Neural progenitor cell (in vitro differentiated cells): ENCODE data around the gene SAXO2. TPM values are rescaled to one million over a fixed set of nuclear protein-coding genes. Genes with fewer than 3 reads are reported as not detected.

ENCODE experiments used
- DNase-seq: peaks from one replicate; pipeline ENCODE4 v3.0.0-alpha.2; 2016; ENCODE audit warnings: low spot score
- H2AFZ ChIP-seq: fragments of 200-600 bp; sonication (generic); replicated peaks from 2 replicates; pipeline ENCODE4 v1.6.1; 2016; ENCODE audit warnings: antibody characterized with exemption
- H3F3A ChIP-seq: fragments of 200-600 bp; sonication (generic); 2 replicates; pipeline ENCODE4 v1.6.1; 2016; ENCODE audit warnings: antibody characterized with exemption, low read depth
- H3K27ac ChIP-seq: fragments of 200-600 bp; sonication (generic); 2 replicates; pipeline ENCODE4 v1.5.1; 2016; ENCODE audit warnings: mild to moderate bottlenecking
- H3K27me3 ChIP-seq: fragments of 200-600 bp; sonication (generic); 2 replicates; pipeline ENCODE4 v1.6.1; 2016; ENCODE audit warnings: mild to moderate bottlenecking, moderate library complexity
- H3K36me3 ChIP-seq: fragments of 200-600 bp; sonication (generic); 2 replicates; pipeline ENCODE4 v1.5.1; 2016
- H3K4me1 ChIP-seq: fragments of 200-600 bp; sonication (generic); 2 replicates; pipeline ENCODE4 v1.6.1; 2016; ENCODE audit warnings: mixed run types
- H3K4me2 ChIP-seq: fragments of 200-600 bp; sonication (generic); 2 replicates; pipeline ENCODE4 v1.6.1; 2016
- H3K4me3 ChIP-seq: fragments of 200-600 bp; sonication (generic); 2 replicates; pipeline ENCODE4 v1.5.1; 2016
- H3K79me2 ChIP-seq: fragments of 200-600 bp; sonication (generic); 2 replicates; pipeline ENCODE4 v1.6.1; 2016; ENCODE audit warnings: low read depth
- H3K9ac ChIP-seq: fragments of 200-600 bp; sonication (generic); 2 replicates; pipeline ENCODE4 v1.6.1; 2016
- H3K9me3 ChIP-seq: fragments of 200-600 bp; sonication (generic); 2 replicates; pipeline ENCODE4 v1.5.1; 2016; ENCODE audit warnings: low read depth
- H4K20me1 ChIP-seq: fragments of 200-600 bp; sonication (generic); 2 replicates; pipeline ENCODE4 v1.6.1; 2016; ENCODE audit warnings: low read depth
- H3K27ac Mint-ChIP-seq: 3 replicates; pipeline ENCODE4 v1.8.0; 2021; ENCODE audit warnings: mixed read lengths
- H3K27me3 Mint-ChIP-seq: 2 replicates; pipeline ENCODE4 v1.8.0; 2022; ENCODE audit warnings: low read depth, mild to moderate bottlenecking, inconsistent platforms, moderate library complexity, mixed read lengths; ENCODE audit not compliant: insufficient read depth
- H3K36me3 Mint-ChIP-seq: 3 replicates; pipeline ENCODE4 v1.8.0; 2021; ENCODE audit warnings: mixed read lengths
- H3K4me1 Mint-ChIP-seq: 3 replicates; pipeline ENCODE4 v1.8.0; 2021; ENCODE audit warnings: mixed read lengths
- H3K4me3 Mint-ChIP-seq: 3 replicates; pipeline ENCODE4 v1.8.0; 2021; ENCODE audit warnings: mild to moderate bottlenecking, moderate library complexity, mixed read lengths
- H3K9me3 Mint-ChIP-seq: 3 replicates; pipeline ENCODE4 v1.8.0; 2020; ENCODE audit warnings: mixed read lengths
- CTCF ChIP-seq: fragments of 200-600 bp; sonication (generic); IDR thresholded peaks from 2 replicates; pipeline ENCODE4 v1.5.1; 2017; ENCODE audit warnings: antibody characterized with exemption, mild to moderate bottlenecking
- EZH2 ChIP-seq: fragments of 200-600 bp; sonication (generic); IDR thresholded peaks from 2 replicates; pipeline ENCODE4 v1.6.1; 2017; ENCODE audit warnings: antibody characterized with exemption, mild to moderate bottlenecking, moderate library complexity
- EZH2phosphoT487 ChIP-seq: fragments of 200-600 bp; sonication (generic); IDR thresholded peaks from 2 replicates; pipeline ENCODE4 v1.6.1; 2017; ENCODE audit warnings: antibody characterized with exemption
- total RNA-seq: library from RNA; depleted of rRNA; stranded (reverse); fragments of >200 nt; gene quantifications from 2 replicates; pipeline ENCODE4 v1.2.3, GENCODE V29; 2015; ENCODE audit warnings: low replicate concordance

SAXO2 gene
- total RNA-seq, 1 donor from 2014 or later: 0.06 TPM

GRCh38 chr15:82300883-82301282 lies 38.3 kb downstream of the SAXO2 start:
- H4K20me1 ChIP-seq: no peaks in the 10 kb centered on the region
- H3K9me3 ChIP-seq: no peaks in the 10 kb centered on the region
- H2AFZ ChIP-seq: no peak overlapping the region
- Mint-ChIP-seq H3K36me3 (no peaks in the 10 kb centered on the region), H3K27ac (peak overlapping the region; percentile 42), H3K9me3 (no peaks in the 10 kb centered on the region), H3K27me3 (no peaks in the 10 kb centered on the region), H3K4me1 (peaks cover 5% of the 10 kb centered on the region), H3K4me3 (no peak overlapping the region)
- no peak for DNase-seq
- H3K4me1 ChIP-seq: no peaks in the 10 kb centered on the region
- no peaks in the 10 kb centered on the region for H3K36me3 ChIP-seq
- TF ChIP-seq CTCF (no peak), EZH2 (no peak), EZH2phosphoT487 (no peak)
- no peaks in the 10 kb centered on the region for H3F3A ChIP-seq
- H3K79me2 ChIP-seq: no peaks in the 10 kb centered on the region
- no peak overlapping the region for H3K4me3 ChIP-seq
- no peak overlapping the region for H3K27ac ChIP-seq
- no peak overlapping the region for H3K9ac ChIP-seq
- no peaks in the 10 kb centered on the region for H3K27me3 ChIP-seq
- no peak overlapping the region for H3K4me2 ChIP-seq

GRCh38 chr15:82301296-82302016 lies 38.8 kb downstream of the SAXO2 start:
- no peak for TF ChIP-seq EZH2
- TF ChIP-seq EZH2phosphoT487: no peak
- no peak for TF ChIP-seq CTCF
- Histone ChIP-seq H3K4me3 (no peak overlapping the region), H2AFZ (no peak overlapping the region), H3K4me2 (no peak overlapping the region), H3K9me3 (no peaks in the 10 kb centered on the region), H3K4me1 (no peaks in the 10 kb centered on the region), H3K27me3 (no peaks in the 10 kb centered on the region), H3K27ac (no peak overlapping the region), H3K9ac (no peak overlapping the region), H4K20me1 (no peaks in the 10 kb centered on the region), H3K36me3 (no peaks in the 10 kb centered on the region), H3F3A (no peaks in the 10 kb centered on the region), H3K79me2 (no peaks in the 10 kb centered on the region)
- H3K4me1 Mint-ChIP-seq: peaks cover 5% of the 10 kb centered on the region
- no peak overlapping the region for H3K4me3 Mint-ChIP-seq
- H3K27ac Mint-ChIP-seq: peak overlapping the region; percentile 42
- no peaks in the 10 kb centered on the region for H3K27me3 Mint-ChIP-seq
- no peaks in the 10 kb centered on the region for H3K9me3 Mint-ChIP-seq
- H3K36me3 Mint-ChIP-seq: no peaks in the 10 kb centered on the region
- DNase-seq: no peak

GRCh38 chr15:82303956-82304777 lies 41.5 kb downstream of the SAXO2 start:
- no peak for DNase-seq
- H3K27me3 Mint-ChIP-seq: peaks cover 4% of the 10 kb centered on the region
- H3K4me2 ChIP-seq: no peak overlapping the region
- no peaks in the 10 kb centered on the region for H3K4me1 ChIP-seq
- no peak overlapping the region for H2AFZ ChIP-seq
- no peaks in the 10 kb centered on the region for H3K79me2 ChIP-seq
- H3K27ac Mint-ChIP-seq: no peak overlapping the region
- no peaks in the 10 kb centered on the region for H3K27me3 ChIP-seq
- no peak overlapping the region for H3K27ac ChIP-seq
- no peaks in the 10 kb centered on the region for H3K9me3 Mint-ChIP-seq
- peaks cover 5% of the 10 kb centered on the region for H3K4me1 Mint-ChIP-seq
- no peaks in the 10 kb centered on the region for H3K9me3 ChIP-seq
- H3K4me3 Mint-ChIP-seq: no peak overlapping the region
- TF ChIP-seq EZH2: no peak
- TF ChIP-seq EZH2phosphoT487: no peak
- no peak for TF ChIP-seq CTCF
- H3K4me3 ChIP-seq: no peak overlapping the region
- no peak overlapping the region for H3K9ac ChIP-seq
- H3K36me3 ChIP-seq: no peaks in the 10 kb centered on the region
- H3K36me3 Mint-ChIP-seq: no peaks in the 10 kb centered on the region
- no peaks in the 10 kb centered on the region for H3F3A ChIP-seq
- no peaks in the 10 kb centered on the region for H4K20me1 ChIP-seq
